HG03175 (cell line): ENCODE results near the gene PHACTR1.

Experiments
- ATAC-seq: cut with Tn5 transposase; IDR thresholded peaks from one replicate; pipeline ENCODE4 v1.9.1; 2021; ENCODE audit warnings: mild to moderate bottlenecking, moderate library complexity; ENCODE audit not compliant: unreplicated experiment

The PHACTR1 gene

DNA sequence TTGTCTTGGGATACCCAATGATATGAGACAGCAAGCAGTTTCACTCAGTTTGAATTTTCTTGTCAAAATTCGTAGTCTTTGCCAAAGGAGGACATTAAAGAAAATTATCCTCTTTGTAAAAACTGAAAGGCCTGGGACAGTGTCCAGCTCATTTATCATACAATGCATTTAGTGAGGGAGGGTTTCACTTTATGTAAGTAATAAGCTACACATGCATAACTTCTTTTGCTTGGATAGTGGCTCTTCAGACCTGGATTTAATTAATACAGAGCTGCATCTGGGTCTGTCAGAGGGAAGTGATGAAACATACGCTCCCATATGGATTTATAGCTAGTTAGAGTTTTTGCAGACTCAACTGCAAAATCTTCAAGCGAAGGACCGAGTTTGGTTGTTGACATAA, 175.6 kb downstream of the PHACTR1 start:
- ATAC-seq = no peak

DNA sequence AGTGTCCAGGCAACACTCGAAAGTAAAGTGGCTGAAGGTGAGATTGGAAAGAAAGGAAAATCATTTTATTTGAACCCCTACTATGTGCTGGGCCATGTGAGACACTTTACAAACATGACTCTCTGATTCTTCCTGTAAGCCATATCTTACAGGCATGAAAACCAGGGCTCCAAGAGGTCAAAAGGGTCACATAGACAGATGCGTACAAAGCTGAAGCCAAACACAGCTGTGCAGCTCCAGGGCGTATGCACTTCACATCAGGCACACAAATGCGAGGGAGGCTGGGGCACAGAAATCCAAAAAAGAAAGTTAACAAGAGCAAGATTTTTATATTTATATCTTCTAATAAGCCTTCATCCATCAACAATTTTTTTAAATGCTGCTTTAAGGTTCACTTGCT, 176.5 kb downstream of the PHACTR1 start:
- no peak for ATAC-seq

DNA sequence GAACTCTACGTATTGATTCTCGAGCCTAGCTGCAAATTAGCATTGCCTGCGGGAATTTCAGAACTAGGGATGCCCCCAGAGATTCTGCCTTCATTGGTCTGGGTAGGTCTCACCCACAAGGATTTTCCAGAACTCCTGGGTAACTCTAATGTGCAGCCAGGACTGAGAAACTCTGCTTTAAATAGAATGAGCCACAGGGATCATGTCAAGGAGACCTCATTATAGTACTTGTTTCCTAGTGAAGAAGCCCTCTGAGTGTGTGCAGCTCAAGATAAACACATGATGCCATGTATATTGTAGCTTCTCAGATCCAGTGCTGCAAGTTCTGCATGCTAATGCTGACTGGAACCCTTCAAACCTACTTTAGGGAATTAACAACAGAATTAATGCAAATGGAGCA, 179.2 kb downstream of the PHACTR1 start:
- no peak for ATAC-seq

DNA sequence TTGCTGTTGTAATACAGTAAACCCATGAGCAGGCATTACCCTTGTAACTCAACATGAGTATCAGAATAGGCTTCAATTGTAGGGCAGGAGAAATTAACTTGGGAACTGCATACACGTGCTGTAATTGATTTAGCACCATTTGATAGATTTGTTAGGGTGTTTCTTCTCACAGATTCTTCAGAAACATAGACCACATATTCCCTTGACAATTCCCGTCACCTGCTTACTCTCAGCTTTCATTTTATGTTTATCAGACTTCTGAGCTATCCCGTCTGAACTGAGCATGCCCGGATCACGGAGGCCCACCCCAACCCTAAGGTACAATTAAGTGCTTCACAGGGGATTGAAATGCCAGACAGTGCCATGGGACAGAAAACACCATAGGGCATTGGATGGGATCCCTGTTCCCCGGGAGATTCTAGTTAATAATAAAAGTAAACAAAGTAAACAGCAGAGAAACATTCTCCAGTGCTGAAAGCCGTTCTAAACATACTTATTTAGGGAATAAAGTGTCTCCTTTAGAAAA, 179.7 kb downstream of the PHACTR1 start:
- no peak for ATAC-seq

DNA sequence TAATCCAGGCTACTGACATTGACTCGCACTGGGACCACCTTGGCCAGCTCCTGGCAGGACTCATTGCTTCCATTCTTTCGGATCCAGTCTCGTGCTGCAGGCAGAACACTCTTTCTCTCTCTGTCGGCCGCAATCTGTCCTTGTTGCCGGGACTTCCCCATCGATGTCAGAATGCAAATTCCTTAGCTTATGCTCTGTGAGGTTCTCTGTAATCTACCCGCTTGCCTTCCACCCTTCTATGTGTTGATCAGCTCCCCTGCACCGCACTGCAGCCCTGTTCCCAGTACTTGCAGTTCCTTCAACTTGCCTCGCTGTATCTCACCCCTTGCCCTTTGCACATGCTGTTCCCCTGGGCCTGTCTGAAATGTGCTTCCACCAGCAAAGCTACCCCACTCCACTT, 182.0 kb downstream of the PHACTR1 start:
- ATAC-seq = no peak

DNA sequence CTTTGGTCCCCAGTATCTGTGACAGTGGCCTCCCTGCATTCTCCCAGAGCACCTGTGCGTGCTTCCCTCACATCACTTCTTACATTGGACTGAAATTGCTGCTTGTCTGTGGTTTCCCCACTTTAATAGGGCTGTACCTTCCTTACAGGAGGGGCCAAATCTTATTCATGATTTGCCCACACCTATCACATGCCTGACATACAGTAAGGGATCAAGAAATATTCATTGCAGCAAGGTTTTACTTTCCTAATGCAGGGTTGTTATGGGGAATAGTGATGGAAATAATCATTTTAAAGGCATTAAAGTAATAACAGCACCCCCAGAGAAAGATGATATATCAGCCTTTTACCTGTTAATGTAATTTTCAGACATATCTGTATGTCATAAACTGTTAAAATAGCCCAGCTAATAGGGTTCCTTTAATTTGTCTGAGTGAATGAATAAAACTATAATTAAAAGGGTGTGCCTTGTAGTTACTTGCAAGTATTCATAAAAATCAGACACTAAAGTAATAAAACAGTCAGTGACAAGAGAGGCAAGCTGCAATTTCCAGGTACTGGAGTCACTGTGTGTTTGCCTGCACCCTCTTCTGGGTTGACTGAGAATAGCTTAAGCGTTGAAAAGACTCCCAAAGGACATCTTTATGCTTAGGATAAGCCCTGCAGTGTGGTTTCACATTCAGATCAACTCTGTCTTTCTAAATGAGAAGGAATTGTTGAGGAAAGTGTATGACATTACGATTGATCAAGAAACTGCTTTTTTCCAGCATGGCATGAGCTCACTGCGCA, 182.7 kb downstream of the PHACTR1 start:
- ATAC-seq = no peak

DNA sequence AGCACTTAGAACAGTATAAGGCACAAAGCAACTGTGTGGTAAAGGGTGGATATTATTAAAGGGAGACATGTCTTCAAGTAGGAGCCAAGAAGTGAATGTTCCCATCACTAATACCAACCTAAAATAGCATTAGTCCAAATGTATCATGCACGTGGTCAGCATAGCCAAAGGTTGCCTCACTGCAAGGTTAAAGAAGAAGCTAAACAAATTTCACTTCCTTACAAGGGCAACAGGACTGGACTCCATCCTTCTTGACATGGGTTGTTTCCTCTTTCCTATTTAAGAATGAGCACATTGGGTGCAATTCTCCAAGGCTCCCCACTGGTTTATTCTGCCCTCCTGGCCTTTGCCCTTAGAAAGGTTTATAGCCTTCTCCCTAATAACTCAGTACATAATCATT, 186.7 kb downstream of the PHACTR1 start:
- ATAC-seq = no peak

DNA sequence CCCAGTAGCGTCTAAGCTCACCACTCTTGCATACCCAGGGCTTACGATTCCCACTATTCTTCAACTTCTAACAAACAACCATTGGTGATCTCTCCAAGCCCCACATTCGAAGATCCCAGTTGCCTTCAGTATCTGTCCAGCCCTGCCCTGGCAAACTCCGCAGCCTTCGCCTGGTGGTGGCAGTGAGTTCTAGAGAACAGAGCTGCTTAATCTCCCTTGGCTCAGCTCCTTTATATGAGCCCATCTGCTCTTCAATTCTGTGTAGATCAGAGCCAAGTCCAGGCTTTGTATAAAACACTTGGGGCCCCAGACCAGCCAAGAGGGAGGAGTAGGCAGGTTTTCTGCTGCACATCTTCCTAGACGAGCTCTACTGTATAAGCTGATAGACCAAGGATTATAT, 193.3 kb downstream of the PHACTR1 start:
- ATAC-seq = no peak

DNA sequence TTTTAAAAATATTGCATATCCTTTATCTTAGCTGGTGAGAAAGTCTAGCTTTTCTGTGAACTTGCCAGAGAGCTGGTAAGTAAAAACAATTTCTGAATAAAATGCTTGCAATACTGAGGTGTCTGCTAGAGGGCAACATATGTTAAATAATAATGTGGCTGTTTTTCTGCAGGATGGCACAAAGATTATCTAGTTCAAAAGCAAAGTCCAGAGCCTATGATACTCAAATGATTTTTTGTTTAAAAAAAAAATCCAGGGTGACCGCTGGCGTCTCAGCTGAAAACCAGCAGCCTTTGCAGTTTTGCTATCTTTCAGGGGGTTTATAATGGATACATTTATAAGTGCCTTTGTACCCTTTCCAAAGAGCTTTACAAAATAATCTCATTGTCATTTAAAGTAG, 194.9 kb downstream of the PHACTR1 start:
- no peak for ATAC-seq

DNA sequence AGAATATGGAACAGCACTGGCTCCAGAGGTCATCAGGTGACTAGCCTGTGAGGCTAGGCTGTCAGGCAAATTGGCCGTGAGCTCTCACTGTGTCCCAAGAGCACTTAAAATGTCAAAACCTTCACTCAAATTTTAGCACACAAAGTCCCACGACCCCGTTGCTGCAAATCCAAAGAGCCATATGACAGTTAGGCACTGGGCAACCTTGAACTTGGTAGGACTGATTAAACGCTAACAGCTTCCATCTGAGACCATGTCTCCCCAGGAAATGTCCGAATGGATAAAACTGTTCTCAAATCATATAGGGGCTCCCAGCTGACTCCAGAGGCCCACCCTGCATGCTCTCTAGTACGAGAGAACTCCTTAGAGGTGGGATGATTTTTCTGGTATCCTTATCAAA, 196.6 kb downstream of the PHACTR1 start:
- no peak for ATAC-seq

DNA sequence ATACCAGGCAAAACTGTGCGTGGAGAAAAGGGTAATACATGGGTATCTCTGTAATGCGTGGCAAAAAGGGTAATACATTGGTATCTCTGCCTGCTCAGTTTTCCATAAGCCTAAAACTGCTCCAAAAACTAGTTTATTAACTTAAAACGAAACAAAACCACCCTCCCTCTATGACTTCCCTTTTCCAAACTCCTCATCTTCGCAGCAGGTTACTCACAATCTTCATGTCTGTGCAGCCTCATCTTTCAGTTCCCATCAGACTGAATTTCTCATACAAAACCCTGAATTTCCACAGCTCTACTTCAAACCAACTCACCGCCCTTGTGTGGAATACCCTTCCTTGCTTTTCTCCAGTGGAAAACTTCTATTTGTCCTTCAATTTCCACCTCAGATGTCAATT, 199.4 kb downstream of the PHACTR1 start:
- no peak for ATAC-seq

DNA sequence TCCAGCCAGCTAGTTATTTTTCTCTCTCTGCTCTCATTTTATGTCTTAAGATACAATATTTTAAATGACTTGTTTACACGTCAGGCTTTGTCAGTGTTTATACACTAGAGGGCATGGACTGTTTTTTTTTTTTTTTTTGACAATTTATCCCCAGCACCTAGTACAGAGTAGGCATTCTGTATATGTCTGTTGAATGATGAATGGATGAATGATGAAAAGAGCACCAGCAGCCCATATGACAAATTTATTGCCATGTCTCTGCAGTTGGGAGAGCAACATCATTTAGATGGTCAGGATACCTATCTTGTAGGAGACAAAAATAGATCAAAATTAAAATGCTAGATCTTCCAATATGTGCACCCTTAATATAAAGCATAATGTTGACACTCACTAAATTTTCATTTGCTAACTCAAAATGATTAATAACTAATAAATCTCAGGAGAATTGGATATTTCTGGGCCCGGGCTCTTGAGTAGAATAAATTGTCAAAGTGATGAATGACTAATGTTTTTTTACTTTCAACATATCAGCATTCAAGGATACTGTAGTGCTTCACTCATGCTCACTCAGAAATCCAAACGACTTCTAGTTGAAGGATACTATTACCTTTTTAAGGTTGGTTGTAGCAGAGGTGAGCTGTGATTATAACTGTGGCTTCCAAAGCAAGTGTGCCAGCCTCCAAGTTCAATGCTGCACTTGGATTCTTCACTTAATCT, 200.0 kb downstream of the PHACTR1 start:
- ATAC-seq = no peak

DNA sequence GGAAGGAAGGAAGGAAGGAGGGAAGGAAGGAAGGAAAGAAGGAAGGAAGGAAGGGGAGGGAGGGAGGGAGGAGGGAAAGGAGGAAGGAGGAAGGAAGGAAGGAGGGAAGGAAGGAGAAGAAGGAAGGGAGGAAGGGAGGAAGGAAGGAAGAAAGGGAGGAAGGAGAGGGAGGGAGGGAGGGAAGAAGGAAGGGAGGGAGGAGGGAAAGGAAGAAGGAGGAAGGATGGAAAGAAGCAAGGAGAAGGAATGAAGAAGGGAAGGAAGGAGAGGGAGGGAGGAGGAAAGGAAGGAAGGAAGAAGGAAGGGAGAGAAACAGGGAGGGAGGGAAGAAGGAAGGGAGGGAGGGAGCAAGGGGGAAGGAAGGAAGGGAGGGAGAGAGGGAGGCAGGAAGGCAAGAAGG, 204.9 kb downstream of the PHACTR1 start:
- no peak for ATAC-seq

DNA sequence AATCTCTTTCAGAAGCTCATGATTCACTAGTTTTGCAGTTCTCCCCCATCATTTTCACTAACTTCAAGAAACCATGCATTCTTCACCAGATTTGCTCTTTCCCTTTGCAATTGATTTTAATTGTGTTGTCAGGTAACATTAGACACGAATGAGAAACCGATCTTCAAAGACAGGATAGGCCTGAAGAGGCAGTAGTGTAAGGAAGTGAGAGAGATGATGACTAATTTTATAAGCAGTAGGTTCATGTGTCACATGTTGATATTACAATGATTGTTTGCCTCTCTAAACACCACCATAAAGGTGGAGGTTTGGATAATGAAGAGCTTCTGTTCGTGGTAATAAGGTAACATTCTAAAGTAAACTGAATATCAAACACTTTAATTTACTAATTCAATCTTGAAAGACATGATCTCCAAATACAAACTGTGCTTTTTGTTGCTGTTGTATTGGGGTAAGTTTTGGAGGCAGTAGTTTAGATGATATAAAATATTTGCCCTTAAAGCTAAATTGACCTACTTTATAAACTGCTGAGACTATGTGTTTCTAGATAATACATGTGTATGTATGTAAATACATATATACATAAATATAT, 207.2 kb downstream of the PHACTR1 start:
- no peak for ATAC-seq

DNA sequence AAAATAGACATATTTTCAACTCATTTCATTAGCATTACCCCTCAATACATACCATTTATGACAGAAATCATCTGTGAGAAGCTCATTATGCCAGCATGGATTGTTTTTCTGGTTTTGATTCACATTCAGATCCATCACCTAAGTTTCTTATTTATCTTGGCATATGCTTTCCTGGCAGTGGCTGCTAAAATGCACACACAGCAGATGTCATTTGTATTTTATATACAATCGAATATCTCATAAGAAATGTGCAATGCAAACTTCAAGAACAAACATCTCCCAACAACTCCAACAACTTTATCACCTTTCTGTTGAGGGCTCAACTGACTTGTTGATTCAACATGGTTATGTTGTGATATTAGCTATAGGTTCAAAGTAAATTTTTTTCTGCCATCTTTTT, 208.3 kb downstream of the PHACTR1 start:
- ATAC-seq = no peak

DNA sequence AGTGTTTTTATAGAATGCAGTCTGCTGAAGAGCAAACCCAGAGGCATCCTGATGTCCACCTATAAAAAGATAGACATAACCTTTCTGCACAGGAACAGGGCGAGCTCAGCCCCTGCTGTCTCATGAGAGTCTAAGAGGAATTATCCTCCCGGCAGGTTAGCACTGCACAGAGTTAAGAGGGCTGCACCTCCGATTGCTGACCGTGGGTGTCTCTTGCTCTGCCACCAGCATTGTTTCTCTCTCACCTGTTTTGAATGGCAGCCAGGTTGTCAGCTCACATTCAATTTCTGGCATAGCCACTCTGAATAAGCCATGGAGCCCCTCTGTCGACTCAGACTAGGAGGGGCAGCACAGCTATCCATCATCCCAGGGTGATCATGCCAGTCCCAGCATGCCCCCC, 211.2 kb downstream of the PHACTR1 start:
- no peak for ATAC-seq

DNA sequence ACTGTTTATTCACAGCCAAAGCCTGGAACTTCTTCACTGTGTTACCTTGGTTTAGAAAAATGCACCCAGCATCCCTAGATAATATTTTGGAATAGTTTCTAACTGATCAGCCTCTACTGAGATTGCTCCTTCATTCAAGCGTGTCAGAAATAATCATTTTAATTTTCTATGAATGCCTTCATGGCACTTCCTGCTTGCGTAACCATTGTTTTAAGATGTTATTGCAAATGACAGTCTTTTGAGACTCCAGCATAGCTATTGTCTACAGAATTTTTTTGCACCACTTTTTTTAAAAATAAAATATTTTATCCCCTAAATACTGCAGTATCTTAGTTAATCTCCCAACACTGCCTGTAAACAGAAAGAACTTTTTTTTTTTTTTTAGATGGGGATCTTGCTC, 213.1 kb downstream of the PHACTR1 start:
- no peak for ATAC-seq

DNA sequence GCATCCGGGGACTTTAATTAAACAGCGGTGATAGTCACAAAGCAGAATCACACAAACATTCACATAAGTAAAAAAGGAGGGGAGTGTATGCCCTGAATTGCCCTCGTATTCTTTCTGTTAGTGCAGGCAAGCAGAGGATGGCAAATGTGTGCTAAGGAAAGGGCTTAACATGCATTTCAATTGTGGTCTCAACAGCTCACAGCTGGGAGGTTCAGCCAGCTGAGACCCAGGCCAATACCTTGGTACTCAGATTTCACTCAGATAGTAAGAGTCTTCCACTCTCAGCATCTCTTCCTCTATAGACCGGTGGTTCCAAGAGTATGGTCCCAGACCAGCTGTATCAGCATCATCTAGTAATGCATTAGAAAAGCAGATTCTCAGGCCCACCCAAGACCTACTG, 215.1 kb downstream of the PHACTR1 start:
- ATAC-seq = no peak

DNA sequence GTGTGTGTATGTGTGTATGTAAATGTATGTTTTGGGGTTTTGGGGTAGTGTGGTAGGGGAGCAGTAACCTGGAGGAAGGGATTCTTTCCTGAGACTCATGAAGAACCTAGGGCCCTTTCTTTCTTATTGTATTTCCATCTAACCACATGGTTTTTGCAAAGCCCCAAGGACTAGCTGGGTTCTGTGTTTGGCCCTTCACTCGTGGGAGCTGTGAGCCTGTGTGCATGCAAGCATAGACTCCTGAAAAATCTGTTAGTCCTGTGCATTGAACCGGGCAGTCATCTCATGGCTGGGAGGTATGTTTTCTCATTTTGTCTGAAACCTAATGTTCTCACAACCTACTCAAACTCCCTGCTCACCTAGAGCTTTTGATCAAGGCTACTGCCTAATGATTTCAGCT, 219.1 kb downstream of the PHACTR1 start:
- no peak for ATAC-seq

DNA sequence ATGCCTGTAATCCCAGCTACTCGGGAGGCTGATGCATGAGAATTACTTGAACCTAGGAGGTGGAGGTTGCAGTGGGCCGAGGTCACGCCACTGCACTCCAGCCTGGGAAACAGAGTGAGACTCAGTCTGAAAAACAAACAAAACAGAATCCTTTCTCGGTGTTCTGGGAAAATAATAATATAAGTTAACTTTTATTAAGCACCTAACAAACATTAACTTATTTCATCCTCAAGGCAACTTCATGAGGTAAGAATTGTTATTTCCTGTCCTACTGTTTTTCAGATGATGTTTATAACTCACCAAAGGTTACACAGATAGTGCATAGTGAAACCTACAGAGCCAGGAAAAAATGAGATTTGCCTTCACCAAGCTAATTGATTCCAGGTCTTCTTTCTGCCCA, 221.4 kb downstream of the PHACTR1 start:
- ATAC-seq = no peak

DNA sequence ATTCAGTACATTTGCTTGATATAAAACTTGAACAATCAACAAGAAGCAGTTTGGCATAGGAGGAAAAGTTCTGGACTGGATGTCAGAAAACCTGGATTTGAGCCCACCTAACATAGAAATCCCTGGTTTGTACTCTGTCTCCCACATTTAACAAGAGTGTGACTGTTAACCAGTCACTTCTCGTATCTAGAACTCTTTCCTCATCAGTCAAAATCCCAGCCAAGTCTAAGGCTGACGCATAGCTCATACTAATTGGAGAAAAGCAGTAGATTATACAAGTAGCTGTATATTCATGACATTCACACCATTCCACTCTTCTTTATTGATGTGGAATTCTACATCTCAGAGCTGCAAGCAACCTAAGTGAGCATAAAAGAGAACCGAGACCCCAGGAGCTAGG, 222.7 kb downstream of the PHACTR1 start:
- ATAC-seq = no peak

DNA sequence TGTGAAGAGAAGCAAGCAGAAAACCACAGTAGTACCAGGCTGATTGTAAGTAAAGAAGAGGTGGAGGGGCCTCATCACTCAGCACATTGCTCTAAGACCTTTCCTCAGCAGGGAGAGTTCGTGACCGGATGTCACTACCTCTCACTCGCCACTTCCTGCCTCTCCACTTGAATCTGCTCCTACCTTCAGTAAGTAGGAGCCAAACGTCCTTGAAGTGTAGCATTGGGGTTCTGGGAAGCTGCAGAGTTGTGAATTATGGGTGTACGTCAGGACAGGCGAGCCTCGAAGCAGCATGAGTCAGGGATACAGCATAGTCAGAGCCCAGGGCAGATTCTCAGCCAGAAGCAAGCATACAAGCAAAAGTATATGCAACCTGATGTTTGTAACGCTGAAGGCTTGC, 224.9 kb downstream of the PHACTR1 start:
- no peak for ATAC-seq
